ENCODE results near the gene SMURF2.

Gene SMURF2

GRCh38 chr17:64698725-64699124 is 36.6 kb upstream of the SMURF2 start:
- no peak overlapping the region for H3K4me3 ChIP-seq (ENCODE audit: low read depth, low read length)
- H3K36me3 ChIP-seq, result no peaks in the 10 kb centered on the region
- H3K27me3 ChIP-seq (ENCODE audit: insufficient read depth, low read depth, severe bottlenecking), result no peaks in the 10 kb centered on the region
- H3K27ac ChIP-seq, result no peak overlapping the region
- TF ChIP-seq CTCF (IDR thresholded peaks at IDR 0.05; ENCODE audit: low read depth, low read length), result no peak
- no peak for DNase-seq
- no peaks in the 10 kb centered on the region for H3K9me3 ChIP-seq (ENCODE audit: severe bottlenecking)

GRCh38 chr17:64694207-64694606 is 32.1 kb upstream of the SMURF2 start:
- no peaks in the 10 kb centered on the region for H3K9me3 ChIP-seq (ENCODE audit: severe bottlenecking)
- H3K27me3 ChIP-seq (ENCODE audit: insufficient read depth, low read depth, severe bottlenecking), result no peaks in the 10 kb centered on the region
- DNase-seq, result no peak
- TF ChIP-seq CTCF (IDR thresholded peaks at IDR 0.05; ENCODE audit: low read depth, low read length), result no peak
- no peak overlapping the region for H3K4me3 ChIP-seq (ENCODE audit: low read depth, low read length)
- no peak overlapping the region for H3K27ac ChIP-seq
- H3K36me3 ChIP-seq, result no peaks in the 10 kb centered on the region

DNA sequence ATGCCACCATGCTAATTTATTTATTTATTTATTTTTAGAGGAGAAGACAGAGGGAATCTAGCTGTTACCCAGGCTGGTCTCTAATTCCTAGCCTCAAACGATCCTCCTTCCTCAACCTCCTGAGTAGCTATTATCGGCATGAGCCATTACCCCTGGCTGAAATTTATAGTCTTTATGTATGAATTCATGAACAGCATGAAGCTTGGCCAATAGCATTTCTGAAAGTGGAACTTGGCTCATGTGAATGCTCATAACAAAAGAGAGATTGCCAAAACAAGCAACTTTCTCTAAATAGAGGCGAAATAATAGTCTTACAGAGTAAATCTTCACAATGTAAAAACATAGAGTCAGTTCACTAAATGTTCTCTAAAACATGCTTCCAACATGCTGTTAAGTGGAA is 30.1 kb upstream of the SMURF2 start:
- no peak for TF ChIP-seq CTCF (IDR thresholded peaks at IDR 0.05; ENCODE audit: low read depth, low read length)
- Histone ChIP-seq H3K27me3 (ENCODE audit: insufficient read depth, low read depth, severe bottlenecking) (no peaks in the 10 kb centered on the region), H3K36me3 (no peaks in the 10 kb centered on the region), H3K4me3 (ENCODE audit: low read depth, low read length) (no peak overlapping the region), H3K9me3 (ENCODE audit: severe bottlenecking) (no peaks in the 10 kb centered on the region), H3K27ac (no peak overlapping the region)
- no peak for DNase-seq

GRCh38 chr17:64689106-64689505 is 27.0 kb upstream of the SMURF2 start:
- DNase-seq, result no peak
- H3K36me3 ChIP-seq, result no peaks in the 10 kb centered on the region
- H3K27me3 ChIP-seq (ENCODE audit: insufficient read depth, low read depth, severe bottlenecking), result no peaks in the 10 kb centered on the region
- H3K9me3 ChIP-seq (ENCODE audit: severe bottlenecking), result no peaks in the 10 kb centered on the region
- H3K4me3 ChIP-seq (ENCODE audit: low read depth, low read length), result no peak overlapping the region
- no peak overlapping the region for H3K27ac ChIP-seq
- TF ChIP-seq CTCF (IDR thresholded peaks at IDR 0.05; ENCODE audit: low read depth, low read length), result no peak

- Histone ChIP-seq H3K27me3 (ENCODE audit: insufficient read depth, low read depth, severe bottlenecking) (no peaks in the 10 kb centered on the region), H3K27ac (no peak overlapping the region)
- no peak for TF ChIP-seq CTCF (IDR thresholded peaks at IDR 0.05; ENCODE audit: low read depth, low read length)
These were observed 26.4 kb upstream of the SMURF2 start for GRCh38 chr17:64688481-64688880.

GRCh38 chr17:64687961-64688360 is 25.9 kb upstream of the SMURF2 start:
- TF ChIP-seq CTCF (IDR thresholded peaks at IDR 0.05; ENCODE audit: low read depth, low read length), result no peak
- DNase-seq, result no peak
- Histone ChIP-seq H3K36me3 (no peaks in the 10 kb centered on the region), H3K9me3 (ENCODE audit: severe bottlenecking) (no peaks in the 10 kb centered on the region), H3K27ac (no peak overlapping the region), H3K4me3 (ENCODE audit: low read depth, low read length) (no peak overlapping the region), H3K27me3 (ENCODE audit: insufficient read depth, low read depth, severe bottlenecking) (no peaks in the 10 kb centered on the region)

More at GRCh38 chr17:64688481-64688880, 26.4 kb upstream of the SMURF2 start:
- no peaks in the 10 kb centered on the region for H3K36me3 ChIP-seq
- DNase-seq, result no peak
- no peaks in the 10 kb centered on the region for H3K9me3 ChIP-seq (ENCODE audit: severe bottlenecking)
- H3K4me3 ChIP-seq (ENCODE audit: low read depth, low read length), result no peak overlapping the region

Measured in WERI-Rb-1 (cell line).